Liver (tissue), 3 donors: ENCODE data around the gene SH3PXD2B.

ENCODE experiments used
- ATF3 ChIP-seq: IDR thresholded peaks from 2 replicates; pipeline ENCODE4 v1.6.1; 2016; ENCODE audit warnings: antibody characterized with exemption
- CTCF ChIP-seq: fragments of 150-350 bp; IDR thresholded peaks from 2 replicates; pipeline ENCODE4 v1.5.1; 2017; ENCODE audit warnings: improper control_type of control experiment, low read depth, low read length; ENCODE audit not compliant: missing input control
- EGR1 ChIP-seq, 2 donors: IDR thresholded peaks; 2 replicates each; pipeline ENCODE4 v1.6.1; 2016 to 2018; ENCODE audit warnings: antibody characterized with exemption in 2 of 2, low read depth in 2 of 2
- FOXA1 ChIP-seq: IDR thresholded peaks from 2 replicates; pipeline ENCODE4 v1.6.1; 2016; ENCODE audit warnings: antibody characterized with exemption
- GABPA ChIP-seq, 2 donors: IDR thresholded peaks in 1 of 2; conservative IDR thresholded peaks in 1 of 2; 2 replicates each; pipeline ENCODE4 v1.6.1; 2016; ENCODE audit warnings: antibody characterized with exemption in 2 of 2, mild to moderate bottlenecking in 1 of 2, moderate library complexity in 1 of 2
- JUND ChIP-seq, 2 donors: IDR thresholded peaks; 2 replicates each; pipeline ENCODE4 v1.6.1; 2016; ENCODE audit warnings: antibody characterized with exemption in 2 of 2
- MAX ChIP-seq: IDR thresholded peaks from 2 replicates; pipeline ENCODE4 v1.6.1; 2016; ENCODE audit warnings: antibody characterized with exemption
- REST ChIP-seq: IDR thresholded peaks from 2 replicates; pipeline ENCODE4 v1.6.1; 2016; ENCODE audit warnings: antibody characterized with exemption, mild to moderate bottlenecking
- TAF1 ChIP-seq: conservative IDR thresholded peaks from 2 replicates; pipeline ENCODE4 v1.6.1; 2016; ENCODE audit warnings: antibody characterized with exemption, mild to moderate bottlenecking
- YY1 ChIP-seq: IDR thresholded peaks from 2 replicates; pipeline ENCODE4 v1.6.1; 2016; ENCODE audit warnings: antibody characterized with exemption, mild to moderate bottlenecking
- donor health status: healthy.
- donor health status: healthy.

GRCh38 chr5:172321593-172321992, 132.7 kb downstream of the SH3PXD2B start:
- TF ChIP-seq CTCF: no peak
- no peak for TF ChIP-seq GABPA (IDR thresholded peaks at IDR 0.05 in 1 of 2, conservative IDR thresholded peaks at IDR 0.05 in 1 of 2)
- TF ChIP-seq TAF1: no peak
- TF ChIP-seq FOXA1: no peak
- no peak for TF ChIP-seq EGR1 (IDR thresholded peaks at IDR 0.05; ENCODE audit: low read depth in 2 of 2)
- TF ChIP-seq YY1: no peak
- TF ChIP-seq JUND (IDR thresholded peaks at IDR 0.05): no peak
- TF ChIP-seq ATF3: no peak
- no peak for TF ChIP-seq REST
- no peak for TF ChIP-seq MAX
